HFFc6 (cell line): ENCODE data around the gene TEX22. TPM values are rescaled to one million over a fixed set of nuclear protein-coding genes. Genes with fewer than 3 reads are reported as not detected.

Experiments used
- DNase-seq: peaks from one replicate; pipeline ENCODE4 v3.0.0-alpha.2; 2018
- H3K27ac Mint-ChIP-seq: 2 replicates; pipeline ENCODE4 v1.8.0; 2020; ENCODE audit warnings: mild to moderate bottlenecking, mixed read lengths
- H3K27me3 Mint-ChIP-seq: 2 replicates; pipeline ENCODE4 v1.8.0; 2021; ENCODE audit warnings: mild to moderate bottlenecking, moderate library complexity, mixed read lengths; ENCODE audit not compliant: insufficient read depth
- H3K36me3 Mint-ChIP-seq: 2 replicates; pipeline ENCODE4 v1.8.0; 2021; ENCODE audit warnings: low read depth, mixed read lengths
- H3K4me1 Mint-ChIP-seq: 2 replicates; pipeline ENCODE4 v1.8.0; 2020; ENCODE audit warnings: low read depth, mixed read lengths
- H3K4me3 Mint-ChIP-seq: 2 replicates; pipeline ENCODE4 v1.8.0; 2020; ENCODE audit warnings: mild to moderate bottlenecking, moderate library complexity, mixed read lengths
- H3K9me3 Mint-ChIP-seq: 2 replicates; pipeline ENCODE4 v1.8.0; 2020; ENCODE audit warnings: mild to moderate bottlenecking, mixed read lengths
- total RNA-seq, 6 experiments: library from RNA; stranded (reverse); fragmentation: NEBNext Ultra II Directional; extraction: Animal tissue kit (Norgen Biotek cat#: 25700); gene quantifications; 2 replicates in 1 of 6; 3 replicates in 5 of 6; pipeline ENCODE4 v1.2.3, GENCODE V29; 2021
- TF ChIP-seq, protein P1 (sequence below): fragments of 200-600 bp; sonication (generic); IDR thresholded peaks from 2 replicates; pipeline ENCODE4 v1.5.0; 2021; ENCODE audit warnings: antibody characterized with exemption, mild to moderate bottlenecking

The TEX22 gene
- total RNA-seq, 6 experiments from 2014 or later, result 0.34 to 2.1 (median 0.76) TPM

GRCh38 chr14:105447651-105448640 is 49.6 kb downstream of the TEX22 start:
- TF ChIP-seq, protein P1, sequence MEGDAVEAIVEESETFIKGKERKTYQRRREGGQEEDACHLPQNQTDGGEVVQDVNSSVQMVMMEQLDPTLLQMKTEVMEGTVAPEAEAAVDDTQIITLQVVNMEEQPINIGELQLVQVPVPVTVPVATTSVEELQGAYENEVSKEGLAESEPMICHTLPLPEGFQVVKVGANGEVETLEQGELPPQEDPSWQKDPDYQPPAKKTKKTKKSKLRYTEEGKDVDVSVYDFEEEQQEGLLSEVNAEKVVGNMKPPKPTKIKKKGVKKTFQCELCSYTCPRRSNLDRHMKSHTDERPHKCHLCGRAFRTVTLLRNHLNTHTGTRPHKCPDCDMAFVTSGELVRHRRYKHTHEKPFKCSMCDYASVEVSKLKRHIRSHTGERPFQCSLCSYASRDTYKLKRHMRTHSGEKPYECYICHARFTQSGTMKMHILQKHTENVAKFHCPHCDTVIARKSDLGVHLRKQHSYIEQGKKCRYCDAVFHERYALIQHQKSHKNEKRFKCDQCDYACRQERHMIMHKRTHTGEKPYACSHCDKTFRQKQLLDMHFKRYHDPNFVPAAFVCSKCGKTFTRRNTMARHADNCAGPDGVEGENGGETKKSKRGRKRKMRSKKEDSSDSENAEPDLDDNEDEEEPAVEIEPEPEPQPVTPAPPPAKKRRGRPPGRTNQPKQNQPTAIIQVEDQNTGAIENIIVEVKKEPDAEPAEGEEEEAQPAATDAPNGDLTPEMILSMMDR, result no peak
- peaks cover 6% of the 10 kb centered on the region for H3K27me3 Mint-ChIP-seq

DNA sequence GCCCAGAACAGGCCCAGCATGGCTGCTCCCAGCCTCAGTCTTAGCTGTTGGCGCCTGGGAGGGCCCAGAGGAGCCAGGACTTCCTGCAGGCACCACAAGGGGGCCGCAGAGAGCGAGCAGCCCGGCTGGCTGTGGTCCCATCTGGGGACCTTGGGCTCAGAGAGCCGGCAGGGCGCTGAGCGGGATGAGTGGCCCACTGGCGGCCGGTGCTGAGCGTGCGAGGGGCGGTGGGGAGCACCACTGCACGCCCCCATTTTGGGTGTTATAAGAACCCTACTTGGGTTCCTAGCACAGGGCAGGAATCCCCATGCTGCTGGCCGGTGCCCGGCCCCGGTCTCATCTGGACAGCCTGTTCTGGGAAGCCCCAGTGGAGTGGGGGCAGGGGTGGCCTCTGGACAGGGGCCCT is 50.4 kb downstream of the TEX22 start:
- DNase-seq, result peak; percentile 24
- H3K4me1 Mint-ChIP-seq, result no peaks in the 10 kb centered on the region
- TF ChIP-seq, protein P1, result peak; percentile 88
- no peaks in the 10 kb centered on the region for H3K9me3 Mint-ChIP-seq
- peaks cover 10% of the 10 kb centered on the region; the same call in 1 of the 2 replicates for H3K36me3 Mint-ChIP-seq
- H3K4me3 Mint-ChIP-seq, result no peak overlapping the region
- peaks cover 6% of the 10 kb centered on the region for H3K27me3 Mint-ChIP-seq
- H3K27ac Mint-ChIP-seq, result peak overlapping the region; percentile 36; the same call in 1 of the 2 replicates

More at GRCh38 chr14:105447651-105448640, 49.6 kb downstream of the TEX22 start:
- Mint-ChIP-seq H3K4me1 (no peaks in the 10 kb centered on the region), H3K4me3 (no peak overlapping the region), H3K9me3 (no peaks in the 10 kb centered on the region), H3K27ac (peak overlapping the region; percentile 36; the same call in 1 of the 2 replicates), H3K36me3 (peaks cover 6% of the 10 kb centered on the region; the same call in 1 of the 2 replicates)
- DNase-seq, result no peak

DNA sequence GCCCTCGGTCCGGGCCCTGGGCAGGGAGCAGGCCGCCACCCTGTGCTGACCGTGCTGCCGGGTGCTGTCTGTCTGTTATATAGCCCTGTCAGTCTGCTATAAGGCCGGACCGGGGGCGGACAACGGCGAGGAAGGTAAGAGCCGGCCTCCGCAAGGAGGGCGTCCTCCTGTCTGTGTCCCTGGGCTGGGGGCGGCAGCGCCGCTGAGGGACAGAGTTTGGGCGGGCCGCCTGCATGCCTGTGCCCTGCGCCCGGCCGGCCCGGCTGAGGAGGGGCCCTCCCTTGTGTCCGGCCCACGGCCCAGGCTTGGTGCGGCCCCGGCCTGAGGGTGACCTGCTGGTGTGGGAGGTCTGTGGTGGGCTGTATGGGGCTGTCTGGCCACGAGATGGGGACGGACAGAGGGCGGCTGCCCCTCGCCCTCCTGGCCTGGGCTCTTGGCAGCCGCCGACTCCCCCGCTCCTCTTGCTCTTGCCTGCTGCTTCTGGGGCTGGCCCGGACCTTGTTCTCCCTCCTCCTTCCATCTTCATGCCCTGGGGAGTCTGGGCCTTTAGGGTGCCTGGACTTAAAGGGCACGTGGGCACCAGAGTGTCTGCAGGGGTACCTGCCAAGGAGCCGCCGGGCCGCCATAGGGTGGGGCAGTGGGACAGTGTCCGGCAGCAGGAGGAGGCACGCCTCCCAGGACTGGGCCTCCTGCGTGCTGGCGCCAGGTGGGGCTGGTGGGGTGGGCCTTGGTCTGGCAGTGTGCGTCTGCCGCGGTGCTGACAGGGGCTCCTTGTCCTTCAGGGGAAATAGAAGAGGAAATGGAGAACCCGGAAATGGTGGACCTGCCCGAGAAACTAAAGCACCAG is 51.2 kb downstream of the TEX22 start:
- Mint-ChIP-seq H3K27me3 (peaks cover 6% of the 10 kb centered on the region; the same call in 1 of the 2 replicates), H3K4me1 (no peaks in the 10 kb centered on the region), H3K36me3 (peaks cover 10% of the 10 kb centered on the region; the same call in 1 of the 2 replicates), H3K4me3 (no peak overlapping the region), H3K27ac (no peak overlapping the region), H3K9me3 (no peaks in the 10 kb centered on the region)
- TF ChIP-seq, protein P1, result no peak
- DNase-seq, result no peak

GRCh38 chr14:105450123-105450505 is 51.8 kb downstream of the TEX22 start:
- DNase-seq, result no peak
- no peak overlapping the region for H3K4me3 Mint-ChIP-seq
- H3K27ac Mint-ChIP-seq, result no peak overlapping the region
- TF ChIP-seq, protein P1, result no peak
- H3K4me1 Mint-ChIP-seq, result no peaks in the 10 kb centered on the region
- H3K27me3 Mint-ChIP-seq, result peaks cover 6% of the 10 kb centered on the region; the same call in 1 of the 2 replicates
- H3K9me3 Mint-ChIP-seq, result no peaks in the 10 kb centered on the region
- H3K36me3 Mint-ChIP-seq, result peaks cover 10% of the 10 kb centered on the region; the same call in 1 of the 2 replicates
